SU-DHL-6 (cell line): ENCODE results near the gene DDIAS.
A peak's percentile ranks its signal among the peaks of the same experiment; 100 is the strongest.

ENCODE experiments used
- H2AFZ ChIP-seq: fragments of 200-600 bp; sonication (generic); 2 replicates; pipeline ENCODE4 v1.6.1; 2014; ENCODE audit warnings: low read depth, mild to moderate bottlenecking, moderate library complexity, mixed read lengths, antibody characterized with exemption, low read length; ENCODE audit not compliant: severe bottlenecking
- H3F3A ChIP-seq: fragments of 200-600 bp; shearing (Covaris generic); 2 replicates; pipeline ENCODE4 v1.6.0; 2016; ENCODE audit warnings: antibody characterized with exemption, mild to moderate bottlenecking; ENCODE audit not compliant: insufficient read depth
- H3K27ac ChIP-seq: fragments of 200-600 bp; sonication (generic); 2 replicates; pipeline ENCODE4 v1.5.1; 2016; ENCODE audit warnings: low read depth, mild to moderate bottlenecking, low read length, moderate library complexity, mixed read lengths
- H3K27me3 ChIP-seq: fragments of 200-600 bp; sonication (generic), shearing (Covaris generic); 2 replicates; pipeline ENCODE4 v1.6.0; 2014; ENCODE audit warnings: mild to moderate bottlenecking, low read length
- H3K36me3 ChIP-seq: fragments of 200-600 bp; sonication (generic); 2 replicates; pipeline ENCODE4 v1.6.1; 2014; ENCODE audit warnings: mild to moderate bottlenecking, low read length, mixed read lengths
- H3K4me2 ChIP-seq: fragments of 300-600, 200-600 bp; shearing (Covaris generic), sonication (generic); 2 replicates; pipeline ENCODE4 v1.6.0; 2014; ENCODE audit warnings: low read length, low read depth, mild to moderate bottlenecking; ENCODE audit not compliant: poor library complexity, severe bottlenecking
- H3K4me3 ChIP-seq: fragments of 200-600 bp; sonication (generic); 2 replicates; pipeline ENCODE4 v1.5.1; 2014; ENCODE audit warnings: antibody characterized with exemption, low read length, mild to moderate bottlenecking, mixed read lengths; ENCODE audit not compliant: insufficient read depth, poor library complexity, severe bottlenecking
- H3K79me2 ChIP-seq: fragments of 200-600 bp; sonication (generic); 2 replicates; pipeline ENCODE4 v1.6.1; 2014; ENCODE audit warnings: mild to moderate bottlenecking, low read length, moderate library complexity; ENCODE audit not compliant: insufficient read depth
- H3K9ac ChIP-seq: fragments of 200-600 bp; sonication (generic); 2 replicates; pipeline ENCODE4 v1.7.0; 2014; ENCODE audit warnings: mild to moderate bottlenecking, low read length
- H3K9me2 ChIP-seq: fragments of 200-600 bp; sonication (generic); replicated peaks from 2 replicates; pipeline ENCODE4 v1.6.1; 2014; ENCODE audit warnings: low read length; ENCODE audit not compliant: insufficient read depth
- H3K9me3 ChIP-seq: fragments of 200-600 bp; sonication (generic); 2 replicates; pipeline ENCODE4 v1.6.1; 2014; ENCODE audit warnings: low read length, mixed read lengths; ENCODE audit not compliant: insufficient read depth
- H4K20me1 ChIP-seq: fragments of 200-600 bp; sonication (generic); 2 replicates; pipeline ENCODE4 v1.6.1; 2014; ENCODE audit warnings: low read depth, mild to moderate bottlenecking, antibody characterized with exemption, low read length, moderate library complexity, mixed read lengths
- EZH2phosphoT487 ChIP-seq: fragments of 200-600 bp; sonication (generic), shearing (Covaris generic); conservative IDR thresholded peaks from 2 replicates; pipeline ENCODE4 v1.6.1; 2018; ENCODE audit warnings: mild to moderate bottlenecking, antibody characterized with exemption, low read length, moderate library complexity, mixed read lengths
- TF ChIP-seq, protein P1 (sequence below): fragments of 200-600 bp; sonication (generic); IDR thresholded peaks from one replicate; pipeline ENCODE4 v1.5.1; 2017; ENCODE audit warnings: antibody characterized with exemption, mild to moderate bottlenecking, low read length, moderate library complexity; ENCODE audit not compliant: insufficient read depth, poor library complexity, severe bottlenecking

The DDIAS gene

DNA sequence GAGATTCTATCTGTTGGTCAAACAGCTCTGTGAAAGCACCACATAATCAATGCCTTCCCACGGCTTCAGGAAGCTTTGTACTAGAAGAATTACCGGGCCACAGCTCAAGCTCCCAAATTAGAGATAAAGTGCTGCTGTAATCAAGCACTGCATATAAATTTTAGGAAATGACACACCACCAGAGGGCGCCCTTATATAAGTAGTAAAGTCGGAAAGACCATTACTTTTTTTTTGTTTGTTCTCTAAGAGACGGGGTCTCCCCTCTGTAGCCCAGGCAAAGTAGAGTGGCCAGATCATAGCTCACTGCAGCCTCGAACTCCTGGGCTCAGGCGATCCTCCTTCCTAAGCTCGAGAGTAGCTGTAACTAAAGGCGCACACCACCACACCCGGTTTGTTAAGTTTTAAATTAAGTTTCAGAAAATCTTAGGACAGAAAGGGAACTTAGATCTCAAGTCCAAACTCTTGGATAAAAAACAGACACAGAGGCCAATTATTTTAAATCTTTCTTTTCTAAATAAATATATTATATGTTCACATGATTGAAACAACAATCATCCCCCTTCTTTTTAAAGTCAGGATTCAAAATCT lies 33.9 kb upstream of the DDIAS start:
- H4K20me1 ChIP-seq = no peaks in the 10 kb centered on the region
- H3K79me2 ChIP-seq = no peaks in the 10 kb centered on the region
- no peak overlapping the region for H3K4me2 ChIP-seq
- H3K9me3 ChIP-seq = no peaks in the 10 kb centered on the region
- H3K27ac ChIP-seq = no peak overlapping the region
- no peak overlapping the region for H3K4me3 ChIP-seq
- no peaks in the 10 kb centered on the region for H3K36me3 ChIP-seq
- TF ChIP-seq EZH2phosphoT487 = no peak
- TF ChIP-seq, protein P1, sequence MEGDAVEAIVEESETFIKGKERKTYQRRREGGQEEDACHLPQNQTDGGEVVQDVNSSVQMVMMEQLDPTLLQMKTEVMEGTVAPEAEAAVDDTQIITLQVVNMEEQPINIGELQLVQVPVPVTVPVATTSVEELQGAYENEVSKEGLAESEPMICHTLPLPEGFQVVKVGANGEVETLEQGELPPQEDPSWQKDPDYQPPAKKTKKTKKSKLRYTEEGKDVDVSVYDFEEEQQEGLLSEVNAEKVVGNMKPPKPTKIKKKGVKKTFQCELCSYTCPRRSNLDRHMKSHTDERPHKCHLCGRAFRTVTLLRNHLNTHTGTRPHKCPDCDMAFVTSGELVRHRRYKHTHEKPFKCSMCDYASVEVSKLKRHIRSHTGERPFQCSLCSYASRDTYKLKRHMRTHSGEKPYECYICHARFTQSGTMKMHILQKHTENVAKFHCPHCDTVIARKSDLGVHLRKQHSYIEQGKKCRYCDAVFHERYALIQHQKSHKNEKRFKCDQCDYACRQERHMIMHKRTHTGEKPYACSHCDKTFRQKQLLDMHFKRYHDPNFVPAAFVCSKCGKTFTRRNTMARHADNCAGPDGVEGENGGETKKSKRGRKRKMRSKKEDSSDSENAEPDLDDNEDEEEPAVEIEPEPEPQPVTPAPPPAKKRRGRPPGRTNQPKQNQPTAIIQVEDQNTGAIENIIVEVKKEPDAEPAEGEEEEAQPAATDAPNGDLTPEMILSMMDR = peak; percentile 39
- no peaks in the 10 kb centered on the region for H3K27me3 ChIP-seq
- no peak overlapping the region for H2AFZ ChIP-seq
- no peak overlapping the region for H3K9ac ChIP-seq
- no peaks in the 10 kb centered on the region for H3K9me2 ChIP-seq
- no peaks in the 10 kb centered on the region for H3F3A ChIP-seq

- Histone ChIP-seq H3F3A (no peaks in the 10 kb centered on the region), H3K36me3 (no peaks in the 10 kb centered on the region), H3K9me2 (no peaks in the 10 kb centered on the region), H3K4me3 (no peak overlapping the region), H2AFZ (no peak overlapping the region), H3K27me3 (no peaks in the 10 kb centered on the region), H3K79me2 (no peaks in the 10 kb centered on the region), H4K20me1 (no peaks in the 10 kb centered on the region), H3K9ac (no peak overlapping the region), H3K9me3 (no peaks in the 10 kb centered on the region), H3K27ac (no peak overlapping the region), H3K4me2 (no peak overlapping the region)
- TF ChIP-seq EZH2phosphoT487 = no peak
- TF ChIP-seq, protein P1 = no peak
Measured at GRCh38 chr11:82869657-82870056, 31.9 kb upstream of the DDIAS start.

DNA sequence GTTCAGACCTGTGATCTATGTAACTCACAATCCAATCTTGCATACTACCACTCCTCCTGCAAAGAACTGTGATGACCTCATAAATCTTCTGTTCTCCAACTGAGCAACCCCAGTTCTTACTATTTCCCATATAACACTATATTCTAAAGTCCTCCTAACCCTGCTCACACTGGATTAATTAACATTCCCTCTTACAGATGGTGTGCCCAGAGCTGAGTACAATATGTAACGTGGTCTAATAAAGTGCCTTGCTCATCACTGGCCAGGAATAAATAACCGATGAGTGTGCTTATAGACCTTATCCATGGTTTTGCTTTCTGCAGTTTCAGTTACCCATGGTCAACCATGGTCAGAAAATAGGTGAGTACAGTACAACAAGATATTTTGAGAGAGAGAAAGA lies 29.9 kb upstream of the DDIAS start:
- no peak overlapping the region for H3K4me3 ChIP-seq
- no peaks in the 10 kb centered on the region for H3K27me3 ChIP-seq
- H2AFZ ChIP-seq = no peak overlapping the region
- no peak overlapping the region for H3K27ac ChIP-seq
- H4K20me1 ChIP-seq = no peaks in the 10 kb centered on the region
- no peaks in the 10 kb centered on the region for H3K9me2 ChIP-seq
- no peaks in the 10 kb centered on the region for H3K79me2 ChIP-seq
- H3K36me3 ChIP-seq = no peaks in the 10 kb centered on the region
- H3K9ac ChIP-seq = no peak overlapping the region
- no peaks in the 10 kb centered on the region for H3F3A ChIP-seq
- H3K4me2 ChIP-seq = no peak overlapping the region
- no peak for TF ChIP-seq EZH2phosphoT487
- TF ChIP-seq, protein P1 = no peak
- no peaks in the 10 kb centered on the region for H3K9me3 ChIP-seq
